Endometrium (tissue), 2 donors: ENCODE results near the gene RASAL2.

Experiments
- FAIRE-seq: peaks from 2 replicates; lab custom pipeline; 2012; peaks lifted over from hg19 to GRCh38; lab: Jason Lieb, UNC
- donor health status: control.
- donor health status: control.

The RASAL2 gene

GRCh38 chr1:178093951-178094738, at the start of gene RASAL2:
Gene RASAL2 (plus strand): TSS chr1:178094104. CDS start chr1:178094493, 389 bp downstream.
- FAIRE-seq = no peak

DNA sequence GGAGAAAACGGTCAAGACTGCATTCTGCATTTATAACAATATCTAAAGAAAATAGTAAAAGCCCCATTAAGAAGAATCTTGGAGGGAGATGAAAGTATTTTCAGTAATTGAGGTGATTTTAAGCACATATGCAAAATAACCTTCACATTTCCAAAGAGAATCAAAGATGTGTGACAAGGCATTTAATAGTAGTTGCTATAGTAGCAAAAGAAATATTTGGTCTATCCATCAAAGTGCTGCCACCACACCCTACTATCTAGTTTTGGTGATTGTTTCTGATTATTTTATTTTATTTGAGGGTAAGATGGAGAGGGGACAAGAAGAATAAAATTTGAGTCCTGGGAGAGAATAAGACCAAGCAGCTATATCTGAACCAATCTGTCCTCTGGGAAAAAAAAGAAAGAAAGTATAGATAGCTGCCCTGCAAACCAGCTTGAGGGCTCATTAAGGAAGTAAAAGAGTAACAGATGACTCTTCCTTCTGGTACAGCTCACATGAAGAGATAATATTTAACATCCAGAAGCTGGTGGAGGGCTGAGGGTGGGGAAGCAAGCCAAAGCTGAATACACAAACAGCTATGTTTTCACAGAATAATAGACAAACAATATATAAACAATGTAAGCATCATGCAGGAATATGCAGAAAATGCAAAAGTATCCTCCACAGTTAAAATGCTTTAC, 47.2 kb upstream of the RASAL2 start:
- FAIRE-seq = no peak

DNA sequence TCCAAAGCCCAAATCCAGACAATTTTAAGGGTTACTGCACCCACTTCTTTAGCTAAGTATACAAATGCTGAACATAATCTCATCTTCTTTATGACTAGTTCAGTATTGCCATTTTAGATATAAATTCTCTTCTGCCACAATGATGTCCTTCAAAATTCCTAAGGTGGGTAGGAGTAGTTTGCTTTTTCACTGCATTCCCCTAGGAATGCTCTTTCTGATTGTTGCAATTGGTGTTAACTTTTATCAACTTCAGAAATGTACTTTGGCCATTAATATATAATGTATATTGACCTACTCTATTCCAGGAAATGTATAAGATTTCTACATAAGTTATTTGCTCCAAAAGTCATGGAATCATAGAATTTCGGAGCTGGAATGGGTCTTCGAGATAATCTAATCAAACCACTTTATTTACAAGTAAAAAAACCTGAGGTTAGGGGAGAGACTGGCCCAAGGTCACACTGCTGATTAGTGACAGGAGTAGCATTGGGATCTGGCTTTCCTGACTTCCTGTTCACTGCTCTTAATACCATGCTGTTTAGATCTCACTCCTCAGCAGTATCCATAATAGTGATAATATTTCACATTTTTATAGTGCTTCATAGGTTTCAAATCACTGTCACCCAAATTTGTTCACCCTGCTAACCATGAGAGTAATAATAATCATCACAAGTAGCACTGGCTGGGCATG, 46.4 kb upstream of the RASAL2 start:
- FAIRE-seq = no peak

DNA sequence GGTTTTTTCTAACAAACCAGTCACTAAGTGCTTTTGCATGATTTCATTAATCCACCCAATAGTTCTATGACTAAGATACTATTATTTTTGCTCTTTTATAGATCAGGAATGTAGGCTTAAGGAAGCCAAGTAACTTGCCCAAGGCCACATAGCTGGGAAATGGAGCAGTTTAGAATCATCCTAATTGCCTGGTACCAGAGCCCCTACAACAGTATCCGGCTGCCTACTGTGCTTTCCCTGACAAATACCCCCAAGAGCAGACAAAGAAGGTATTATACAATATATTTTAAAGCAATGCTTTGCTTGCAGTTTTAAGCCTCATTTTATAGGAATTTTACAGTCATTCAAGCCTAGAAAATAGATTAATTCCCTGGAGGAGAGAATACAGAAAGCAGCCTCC, 45.5 kb upstream of the RASAL2 start:
- FAIRE-seq = no peak

- no peak for FAIRE-seq
These were observed 45.0 kb upstream of the RASAL2 start for GRCh38 chr1:178048883-178049282.

GRCh38 chr1:178050084-178050483, 43.8 kb upstream of the RASAL2 start:
- no peak for FAIRE-seq

DNA sequence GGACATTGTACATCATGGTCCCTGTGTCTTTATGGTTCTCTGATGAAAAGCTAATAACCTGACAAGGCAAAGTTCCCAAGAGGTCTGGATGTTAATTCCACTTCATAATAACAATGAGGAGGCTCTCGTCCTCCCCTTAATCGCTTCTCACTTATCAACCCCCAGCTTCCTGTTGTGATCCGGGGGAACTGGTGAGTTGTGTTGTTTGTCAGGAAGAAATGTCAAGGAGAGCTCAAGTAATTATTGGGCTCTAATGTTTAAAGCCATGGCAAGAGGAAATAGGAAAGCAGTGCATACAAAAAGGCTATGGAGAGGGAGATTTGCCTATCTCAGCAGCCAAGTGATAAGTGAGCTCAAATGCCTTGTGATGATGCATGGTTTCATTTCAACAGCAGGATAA, 42.8 kb upstream of the RASAL2 start:
- no peak for FAIRE-seq

- no peak for FAIRE-seq
These were observed 41.0 kb upstream of the RASAL2 start for GRCh38 chr1:178052650-178053461.

- no peak for FAIRE-seq
These were observed 38.8 kb upstream of the RASAL2 start for GRCh38 chr1:178055093-178055492.

GRCh38 chr1:178055779-178056471, 38.0 kb upstream of the RASAL2 start:
- FAIRE-seq = no peak

DNA sequence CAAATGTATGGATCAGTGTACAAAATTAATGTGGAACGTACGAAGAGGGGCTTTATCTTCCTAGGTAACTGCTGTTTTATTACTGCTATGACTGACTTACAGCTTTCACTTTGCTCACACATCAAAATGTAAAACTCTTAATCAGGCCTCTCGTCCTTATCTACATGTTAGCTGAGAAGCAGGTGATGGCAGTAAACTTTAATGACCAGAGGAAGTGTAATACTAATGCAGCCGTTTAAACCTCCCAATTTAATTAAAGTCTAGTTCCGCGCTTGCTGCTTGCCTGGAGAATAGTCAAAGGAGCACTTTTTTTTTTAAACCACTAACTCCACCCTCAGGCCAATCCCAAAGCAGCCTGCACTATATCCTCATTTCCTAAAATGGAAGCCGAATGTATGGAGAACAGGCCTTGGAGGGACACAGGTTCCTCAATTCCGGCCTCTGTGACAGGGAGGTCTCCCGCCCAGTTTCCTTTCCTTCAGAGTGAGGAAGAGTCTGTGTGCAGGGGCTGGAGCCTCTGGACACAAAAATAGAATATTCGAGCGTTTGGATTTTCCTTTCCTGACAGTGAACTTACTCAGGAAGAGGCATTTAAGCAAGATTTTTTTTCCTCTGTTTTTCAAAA, 36.7 kb upstream of the RASAL2 start:
- no peak for FAIRE-seq

DNA sequence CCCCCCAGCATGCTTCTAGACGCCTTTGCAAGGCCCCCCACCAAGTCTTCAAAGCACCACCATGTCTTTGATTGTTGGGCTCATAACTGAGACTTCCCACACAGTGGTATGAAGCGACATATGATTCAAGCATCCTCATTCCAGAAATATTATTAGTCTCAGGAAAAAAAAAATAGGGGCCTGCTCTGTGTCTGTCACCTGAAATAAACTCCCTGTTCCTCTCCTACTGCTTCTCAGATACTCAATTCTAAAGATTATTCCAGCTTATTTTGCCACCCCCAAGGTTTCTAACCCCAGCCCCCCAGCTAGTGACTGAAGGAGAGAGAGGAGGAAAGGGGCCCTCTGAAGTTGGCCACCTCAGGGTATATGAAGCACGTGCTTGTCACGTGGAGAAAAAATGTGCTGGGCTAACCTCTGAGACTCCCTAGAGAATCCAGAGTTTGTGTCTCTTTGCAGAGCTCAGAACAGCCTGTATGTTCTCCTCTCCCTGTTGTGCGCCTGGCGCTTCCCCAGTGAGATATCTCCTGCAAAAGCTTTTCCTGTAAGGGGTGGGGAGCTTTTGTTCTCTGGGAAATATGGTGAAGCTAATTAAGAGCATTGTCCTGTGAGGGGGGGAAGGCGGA, 35.9 kb upstream of the RASAL2 start:
- FAIRE-seq = no peak

- FAIRE-seq = no peak
These were observed 32.9 kb upstream of the RASAL2 start for GRCh38 chr1:178060789-178061556.

DNA sequence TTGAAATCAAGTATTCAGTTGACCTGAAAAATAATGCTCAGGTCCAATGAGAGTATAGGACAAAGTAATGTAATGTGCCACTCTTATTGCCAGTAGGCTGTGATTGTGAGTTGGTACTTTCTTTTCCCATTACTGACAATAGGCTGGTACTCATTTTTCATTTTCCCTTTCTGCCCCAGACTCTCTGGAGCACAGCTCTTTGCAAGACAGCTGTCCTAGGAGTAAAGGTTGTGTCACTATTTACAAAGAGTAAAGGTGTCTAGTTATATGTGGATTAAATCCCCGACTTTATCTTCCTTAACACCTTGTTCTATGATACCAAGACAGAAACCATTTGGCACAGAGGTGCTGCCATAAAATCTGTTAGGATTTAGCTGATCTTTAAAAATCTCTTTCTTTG, 32.3 kb upstream of the RASAL2 start:
- no peak for FAIRE-seq

- no peak for FAIRE-seq
These were observed 29.6 kb upstream of the RASAL2 start for GRCh38 chr1:178064191-178064821.

- FAIRE-seq = no peak
These were observed 28.7 kb upstream of the RASAL2 start for GRCh38 chr1:178065250-178065649.

- FAIRE-seq = no peak
These were observed 27.5 kb upstream of the RASAL2 start for GRCh38 chr1:178066296-178066907.

DNA sequence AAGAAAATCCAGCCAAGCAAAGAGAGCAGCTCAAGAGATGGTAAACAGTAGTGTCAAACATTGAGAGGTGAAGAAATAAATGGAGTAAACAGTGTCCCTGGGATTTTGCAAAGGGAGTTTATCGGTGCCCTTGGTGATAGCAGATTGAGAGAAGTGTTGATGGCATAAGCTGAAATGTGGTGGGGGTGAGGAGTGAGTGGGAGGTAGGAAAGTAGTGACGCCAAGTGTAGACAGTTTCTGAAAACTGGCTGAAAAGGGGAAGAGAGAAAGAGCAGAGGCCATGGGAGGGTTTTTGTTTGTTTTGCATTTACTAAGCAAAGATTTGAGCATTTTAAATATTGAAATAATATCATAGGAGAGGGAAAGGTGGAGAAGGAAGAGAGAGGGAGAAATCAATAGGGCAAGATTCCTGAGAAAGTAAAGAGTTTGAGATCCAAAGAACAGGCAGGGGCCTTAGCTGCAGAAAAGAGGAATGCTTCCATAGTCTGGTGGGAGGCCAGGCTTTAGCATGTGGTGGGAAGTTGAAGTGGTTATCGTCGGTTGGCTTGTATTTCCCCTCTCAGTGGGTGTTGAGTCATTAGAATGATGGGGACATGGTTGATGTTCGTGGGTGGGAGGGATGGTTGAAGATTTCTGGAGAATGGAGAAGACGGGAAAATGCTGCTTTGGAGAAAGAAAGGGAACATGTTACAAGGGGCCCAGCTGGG, 26.8 kb upstream of the RASAL2 start:
- FAIRE-seq = no peak
